Pancreas (tissue), 10 donors: ENCODE results near the gene HTR6. TPM values are rescaled to one million over a fixed set of nuclear protein-coding genes. Genes with fewer than 3 reads are reported as not detected.
A peak's percentile ranks its signal among the peaks of the same experiment; 100 is the strongest.

ENCODE experiments used
- ATAC-seq, 4 donors: fragments of 200-7000 bp; cut with Tn5 transposase; one replicate each; pipeline versions ENCODE4 v1.8.0 to v1.9.1; 2020; ENCODE audit warnings: mild to moderate bottlenecking in 4 of 4, moderate library complexity in 4 of 4
- DNase-seq, 6 donors: peaks; one replicate each; pipeline ENCODE4 v3.0.0-alpha.2; 2020
- FAIRE-seq: peaks from 2 replicates; lab custom pipeline; 2012; peaks lifted over from hg19 to GRCh38; lab: Jason Lieb, UNC
- H3K27ac ChIP-seq, 4 donors: fragments of 200-600 bp; sonication (generic); 1 replicate in 3 of 4; 2 replicates in 1 of 4; pipeline versions ENCODE4 v1.5.0 to v1.8.0; 2020
- H3K27me3 ChIP-seq, 4 donors: fragments of 200-600 bp; one replicate each; pipeline ENCODE4 v1.8.0; 2021
- H3K36me3 ChIP-seq, 3 donors: fragments of 200-600 bp; sonication (generic) in 1 of 3; one replicate each; pipeline versions ENCODE4 v1.5.0 to v1.8.0; 2020 to 2021
- H3K4me1 ChIP-seq, 3 donors: fragments of 200-600 bp; one replicate each; pipeline ENCODE4 v1.8.0; 2021
- H3K4me3 ChIP-seq, 4 donors: fragments of 200-600 bp; sonication (generic) in 2 of 4; one replicate each; pipeline versions ENCODE4 v1.5.0 to v1.8.0; 2020 to 2021
- H3K9me3 ChIP-seq, 4 donors: fragments of 200-600 bp; one replicate each; pipeline ENCODE4 v1.8.0; 2021
- WGBS, 2 donors: extraction: QIAGEN DNeasy Blood & Tissue Kit; methylation state at CpG; one replicate each; pipeline ENCODE4 v1.1.7; 2013; 5-methylcytosine and 5-hydroxymethylcytosine counted together
- intact Hi-C, 3 donors: fragments of 100-400 bp; cut with DNase I; formaldehyde crosslinking; loops; one replicate each; pipeline versions ENCODE4 v1.11.1 to v1.14.2; 2022
- polyA plus RNA-seq, 2 donors: library from polyadenylated mRNA; stranded (reverse); fragments of 200-250 nt; gene quantifications; one replicate each; pipeline ENCODE4 v1.2.3, GENCODE V29; 2013
- total RNA-seq, 6 donors: library from RNA; stranded (reverse); fragmentation: NEBNext Ultra II Directional in 4 of 6; extraction: Animal tissue kit (Norgen Biotek cat#: 25700) in 4 of 6; gene quantifications; one replicate each; pipeline versions ENCODE4 v1.2.1 to v1.2.4, GENCODE V29; 2021 to 2023
- TF ChIP-seq, protein P1 (sequence below), 4 donors: fragments of 200-600 bp; sonication (generic) in 3 of 4; IDR thresholded peaks; one replicate each; pipeline versions ENCODE4 v1.5.0 to v1.8.0; 2021; ENCODE audit warnings: antibody characterized with exemption in 4 of 4
- donor health status: healthy with polysubstance abuse.
- donor health status: DM: no; HTN: no; CAD: no; lungs with moderate emphysema.
- donor health status: DM: no; HTN: no; CAD: no.
- donor health status: control.
- donor health status: control.
- donor health status: Bipolar disorder and iron deficiency.
- donor health status: DM: yes; HTN: yes; CAD: no.
- donor health status: DM: no; HTN: no; CAD: no.
- donor health status: DM: no; HTN: no; CAD: no.
- donor health status: DM: yes; HTN: yes; CAD: no.

HTR6 gene
- total and polyA plus RNA-seq, 8 donors, result not detected

DNA sequence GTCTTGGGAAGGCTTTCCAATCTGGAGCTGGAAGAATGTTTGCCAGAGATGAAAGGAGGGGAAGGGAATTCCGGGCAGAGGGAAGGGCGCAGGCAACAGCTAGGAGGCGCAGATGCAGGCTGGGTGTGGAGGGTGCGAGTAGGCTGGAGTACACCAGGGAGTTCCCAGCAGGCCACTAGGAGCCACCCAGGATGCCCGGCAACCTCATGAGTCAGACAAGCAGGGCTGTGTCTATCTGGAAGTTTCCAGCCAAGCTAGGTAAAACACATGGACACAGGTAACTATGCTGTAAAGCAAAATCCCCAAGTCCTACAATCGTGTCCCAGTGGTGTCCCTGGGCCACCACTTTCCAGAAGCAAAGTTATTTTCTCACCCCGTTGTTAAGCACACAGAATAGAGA lies 21.6 kb upstream of the HTR6 start:
- peak in 1 of 6 donors; percentile 55 for DNase-seq
- TF ChIP-seq, protein P1, sequence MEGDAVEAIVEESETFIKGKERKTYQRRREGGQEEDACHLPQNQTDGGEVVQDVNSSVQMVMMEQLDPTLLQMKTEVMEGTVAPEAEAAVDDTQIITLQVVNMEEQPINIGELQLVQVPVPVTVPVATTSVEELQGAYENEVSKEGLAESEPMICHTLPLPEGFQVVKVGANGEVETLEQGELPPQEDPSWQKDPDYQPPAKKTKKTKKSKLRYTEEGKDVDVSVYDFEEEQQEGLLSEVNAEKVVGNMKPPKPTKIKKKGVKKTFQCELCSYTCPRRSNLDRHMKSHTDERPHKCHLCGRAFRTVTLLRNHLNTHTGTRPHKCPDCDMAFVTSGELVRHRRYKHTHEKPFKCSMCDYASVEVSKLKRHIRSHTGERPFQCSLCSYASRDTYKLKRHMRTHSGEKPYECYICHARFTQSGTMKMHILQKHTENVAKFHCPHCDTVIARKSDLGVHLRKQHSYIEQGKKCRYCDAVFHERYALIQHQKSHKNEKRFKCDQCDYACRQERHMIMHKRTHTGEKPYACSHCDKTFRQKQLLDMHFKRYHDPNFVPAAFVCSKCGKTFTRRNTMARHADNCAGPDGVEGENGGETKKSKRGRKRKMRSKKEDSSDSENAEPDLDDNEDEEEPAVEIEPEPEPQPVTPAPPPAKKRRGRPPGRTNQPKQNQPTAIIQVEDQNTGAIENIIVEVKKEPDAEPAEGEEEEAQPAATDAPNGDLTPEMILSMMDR (IDR thresholded peaks at IDR 0.05), result no peak
- peak overlapping the region in 1 of 4 donors; percentile 59 for H3K4me3 ChIP-seq
- no peak for FAIRE-seq
- H3K27ac ChIP-seq, result peak overlapping the region in 1 of 4 donors; percentile 22
- intact Hi-C loops, result no loop called here
- H3K4me1 ChIP-seq, result no peaks in the 10 kb centered on the region
- ATAC-seq, result peak in 3 of 4 donors; percentile 13 to 28 (median 21)
- no peaks in the 10 kb centered on the region for H3K9me3 ChIP-seq
- H3K36me3 ChIP-seq, result no peaks in the 10 kb centered on the region
- H3K27me3 ChIP-seq, result no peaks in the 10 kb centered on the region
- 59 to 69% methylated on average over 7 of the region's 7 CpGs for WGBS, 2 donors

DNA sequence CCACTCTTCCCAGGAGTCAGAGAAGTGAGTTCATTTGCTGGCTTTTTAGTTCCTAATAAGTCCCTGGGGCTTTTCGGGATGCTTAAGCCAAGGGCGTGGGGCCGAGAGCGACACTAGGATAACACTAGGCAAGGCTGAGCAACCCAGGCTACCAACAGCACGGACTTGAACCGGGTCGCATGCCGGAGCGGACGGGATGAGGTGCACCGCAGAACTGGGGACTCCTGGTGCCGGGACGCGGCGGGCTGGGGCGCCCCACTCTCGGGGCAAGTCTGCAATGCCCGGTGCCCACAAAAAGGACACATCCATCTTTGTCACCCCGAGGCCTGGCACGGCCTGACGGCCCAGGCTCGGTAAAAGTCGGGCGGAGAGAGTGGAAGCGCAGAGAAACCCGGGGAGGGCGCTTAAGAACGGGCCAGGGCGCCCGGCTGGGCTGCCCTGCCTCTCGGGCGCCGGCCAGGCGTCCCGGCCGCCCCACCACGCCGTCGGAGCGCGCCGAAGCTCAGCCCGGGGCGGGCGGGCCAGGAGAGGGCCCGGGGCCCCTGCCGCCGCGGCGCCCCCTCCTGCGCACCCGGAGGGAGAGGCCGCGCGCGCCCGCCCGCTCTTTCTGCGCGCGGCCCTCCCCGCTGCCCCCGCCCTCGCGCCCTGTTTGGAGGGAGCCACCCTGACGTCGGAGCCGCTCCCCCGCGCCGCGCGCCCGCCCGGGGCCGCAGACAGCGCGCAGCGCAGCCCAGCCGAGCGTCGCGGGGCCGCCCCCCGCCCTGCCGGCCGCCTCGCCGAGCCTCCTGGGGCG lies 20.9 kb upstream of the HTR6 start, which contains the start of gene NBL1:
TSS of gene NBL1 (plus strand) at position 710 of the 793 bp plus-strand sequence. CDS start 10,720 bp downstream, outside the sequence.
- WGBS, 2 donors, result 2 to 6% methylated on average over 41 to 90 of the region's 90 CpGs
- ATAC-seq, result peak; percentile 60 to 74 (median 70)
- TF ChIP-seq, protein P1 (IDR thresholded peaks at IDR 0.05), result no peak
- Histone ChIP-seq H3K27ac (peak within 1 kb of the TSS; percentile 13 to 48 (median 42)), H3K9me3 (no peaks in the 10 kb centered on the region), H3K36me3 (no peaks in the 10 kb centered on the region), H3K4me1 (no peaks in the 10 kb centered on the region), H3K4me3 (peak within 1 kb of the TSS in 3 of 4 donors; percentile 43 to 59 (median 47)), H3K27me3 (no peaks in the 10 kb centered on the region)
- no peak for FAIRE-seq
- intact Hi-C loops, result no loop called here
- peak in 5 of 6 donors; percentile 33 to 74 (median 56) for DNase-seq

DNA sequence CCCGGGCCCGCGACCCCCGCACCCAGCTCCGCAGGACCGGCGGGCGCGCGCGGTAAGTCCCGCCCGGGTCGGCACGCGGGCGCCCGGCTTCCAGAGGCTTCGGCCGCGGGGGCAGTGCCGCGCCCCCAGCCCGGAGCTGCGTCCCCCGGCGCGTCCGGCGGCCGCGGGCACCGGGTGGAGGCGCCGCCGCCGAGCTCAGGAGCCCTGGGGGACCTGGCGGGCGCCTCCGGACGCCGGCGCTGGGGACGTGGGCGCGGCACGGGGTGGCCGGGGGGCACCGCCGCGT lies 20.3 kb upstream of the HTR6 start:
- DNase-seq (no peak), ATAC-seq (peak in 3 of 4 donors; percentile 5 to 36 (median 5))
- H3K27ac ChIP-seq, result peak overlapping the region in 3 of 4 donors; percentile 38 to 48 (median 47)

DNA sequence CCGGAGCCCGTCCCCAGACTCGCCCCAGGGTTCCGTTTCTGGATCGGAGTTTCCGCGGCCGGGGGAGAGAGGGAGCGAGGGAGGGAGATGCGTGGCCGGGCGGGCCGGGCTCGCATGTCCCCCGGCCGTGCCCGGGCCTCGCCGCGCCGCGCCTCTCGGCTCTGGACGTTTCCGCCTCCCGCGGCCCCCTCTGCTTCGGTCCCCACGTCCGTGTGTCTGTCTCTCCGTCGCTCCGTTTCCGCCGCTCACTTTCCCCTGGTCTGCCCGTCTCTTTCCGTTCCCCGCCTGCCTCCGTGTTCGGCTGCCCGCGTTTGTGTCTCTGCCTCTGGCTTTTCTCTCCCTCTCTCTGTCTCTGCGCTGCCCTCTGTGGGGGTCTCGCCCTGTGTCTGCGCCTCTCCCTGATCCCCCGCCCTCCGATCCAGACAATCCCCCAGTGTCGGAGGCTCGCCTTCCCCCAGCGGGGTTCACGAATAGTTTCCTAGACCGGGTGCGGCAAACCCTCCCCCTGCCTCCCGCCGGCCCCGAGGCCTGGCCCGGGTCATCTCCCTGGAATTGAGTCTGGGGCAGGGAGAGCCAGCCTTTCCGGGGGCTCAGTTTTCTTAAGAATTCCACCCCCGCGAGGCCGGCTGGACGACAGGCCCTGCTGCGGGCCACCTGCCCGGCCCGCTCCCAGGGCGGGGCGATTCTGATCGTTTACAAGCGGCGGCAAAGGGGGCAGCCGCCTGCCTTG lies 19.8 kb upstream of the HTR6 start:
- ATAC-seq (peak in 3 of 4 donors; percentile 12 to 36 (median 32)), DNase-seq (peak in 2 of 6 donors; percentile 68 to 70), FAIRE-seq (no peak)
- Histone ChIP-seq H3K9me3 (no peaks in the 10 kb centered on the region), H3K4me3 (peak overlapping the region in 3 of 4 donors; percentile 43 to 59 (median 47)), H3K27me3 (no peaks in the 10 kb centered on the region), H3K36me3 (no peaks in the 10 kb centered on the region), H3K4me1 (no peaks in the 10 kb centered on the region), H3K27ac (peak overlapping the region; percentile 13 to 48 (median 42))
- intact Hi-C loops, result loop anchor here in 1 of 3 donors (5.0 kb wide), 1 partner anchor 258 kb away; no protein-coding TSS in a partner anchor
- WGBS, 2 donors, result 11 to 12% methylated on average over 59 to 71 of the region's 71 CpGs
- TF ChIP-seq, protein P1 (IDR thresholded peaks at IDR 0.05), result no peak

More for the DNA sequence above, 20.3 kb upstream of the HTR6 start:
- Histone ChIP-seq H3K4me3 (peak overlapping the region in 3 of 4 donors; percentile 43 to 59 (median 47)), H3K9me3 (no peaks in the 10 kb centered on the region), H3K36me3 (no peaks in the 10 kb centered on the region), H3K4me1 (no peaks in the 10 kb centered on the region), H3K27me3 (no peaks in the 10 kb centered on the region)
- FAIRE-seq, result no peak
- WGBS, 2 donors, result 0 to 1% methylated on average over 10 to 51 of the region's 51 CpGs
- TF ChIP-seq, protein P1 (IDR thresholded peaks at IDR 0.05), result no peak
- intact Hi-C loops, result no loop called here
